H1 (cell line): ENCODE data around the gene BCL2. TPM values are rescaled to one million over a fixed set of nuclear protein-coding genes. Genes with fewer than 3 reads are reported as not detected.

Source experiments
- CBX8 ChIP-seq: fragments of 300-800, 300-1000 bp; sonication (generic); IDR thresholded peaks from 2 replicates; pipeline ENCODE4 v1.7.1; 2016; ENCODE audit warnings: low read depth, low read length, borderline replicate concordance
- CHD1 ChIP-seq: IDR thresholded peaks from 2 replicates; pipeline ENCODE4 v1.6.1; 2012; ENCODE audit warnings: low read depth, low read length, improper control_type of control experiment
- CHD2 ChIP-seq: IDR thresholded peaks from 2 replicates; pipeline ENCODE4 v1.6.1; 2012; ENCODE audit warnings: low read length, improper control_type of control experiment
- CREB1 ChIP-seq: IDR thresholded peaks from 2 replicates; pipeline ENCODE4 v1.6.1; 2012; ENCODE audit warnings: inconsistent platforms
- E2F6 ChIP-seq: IDR thresholded peaks from 2 replicates; pipeline ENCODE4 v1.6.1; 2012; ENCODE audit warnings: inconsistent platforms
- EGR1 ChIP-seq: IDR thresholded peaks from 2 replicates; pipeline ENCODE4 v1.6.1; 2011; ENCODE audit warnings: low read depth, low read length, borderline replicate concordance
- EP300 ChIP-seq, 2 experiments: IDR thresholded peaks; 1 replicate in 1 of 2; 2 replicates in 1 of 2; pipeline ENCODE4 v1.6.1; 2011 to 2012; ENCODE audit warnings: low read depth in 2 of 2, low read length in 2 of 2, mild to moderate bottlenecking in 2 of 2, borderline replicate concordance in 1 of 2, inconsistent platforms in 1 of 2, moderate library complexity in 1 of 2
- EZH2 ChIP-seq: fragments of 200-600 bp; sonication (generic); IDR thresholded peaks from 2 replicates; pipeline ENCODE4 v1.7.1; 2012; ENCODE audit warnings: low read depth, mild to moderate bottlenecking, moderate library complexity, low read length, inconsistent platforms; ENCODE audit not compliant: severe bottlenecking
- FOSL1 ChIP-seq: IDR thresholded peaks from 2 replicates; pipeline ENCODE4 v1.6.1; 2011; ENCODE audit warnings: mild to moderate bottlenecking, low read depth, low read length, moderate library complexity; ENCODE audit not compliant: insufficient read depth
- GTF2F1 ChIP-seq: IDR thresholded peaks from 2 replicates; pipeline ENCODE4 v1.6.1; 2012; ENCODE audit warnings: low read depth, low read length, improper control_type of control experiment, borderline replicate concordance
- NRF1 ChIP-seq: IDR thresholded peaks from 2 replicates; pipeline ENCODE4 v1.6.1; 2011; ENCODE audit warnings: mild to moderate bottlenecking, low read depth, low read length, improper control_type of control experiment
- POLR2A ChIP-seq, 2 experiments: IDR thresholded peaks; 1 replicate in 1 of 2; 2 replicates in 1 of 2; pipeline ENCODE4 v1.6.1; 2011; ENCODE audit warnings: low read depth in 2 of 2, low read length in 2 of 2, mild to moderate bottlenecking in 2 of 2; ENCODE audit errors: control extremely low read depth in 1 of 2
- RAD21 ChIP-seq, 2 experiments: IDR thresholded peaks in 1 of 2; conservative IDR thresholded peaks in 1 of 2; 2 replicates each; pipeline ENCODE4 v1.6.1; 2011; ENCODE audit warnings: low read depth in 2 of 2, low read length in 2 of 2, improper control_type of control experiment in 1 of 2, inconsistent platforms in 1 of 2, mild to moderate bottlenecking in 1 of 2, moderate library complexity in 1 of 2
- SIRT6 ChIP-seq: IDR thresholded peaks from one replicate; pipeline ENCODE4 v1.7.1; 2012; ENCODE audit warnings: low read length, inconsistent platforms
- SIX5 ChIP-seq: IDR thresholded peaks from 2 replicates; pipeline ENCODE4 v1.6.1; 2011; ENCODE audit warnings: mild to moderate bottlenecking, low read depth, low read length
- SRF ChIP-seq: IDR thresholded peaks from 2 replicates; pipeline ENCODE4 v1.6.1; 2011; ENCODE audit warnings: mild to moderate bottlenecking, low read depth, low read length, moderate library complexity
- TAF1 ChIP-seq: IDR thresholded peaks from 2 replicates; pipeline ENCODE4 v1.6.1; 2011; ENCODE audit warnings: mild to moderate bottlenecking, low read depth, low read length
- TCF12 ChIP-seq: IDR thresholded peaks from 2 replicates; pipeline ENCODE4 v1.6.1; 2011; ENCODE audit warnings: low read depth, mild to moderate bottlenecking, low read length
- TEAD4 ChIP-seq: IDR thresholded peaks from 2 replicates; pipeline ENCODE4 v1.6.1; 2012; ENCODE audit warnings: low read depth, low read length, inconsistent platforms, mixed read lengths
- USF2 ChIP-seq: IDR thresholded peaks from 2 replicates; pipeline ENCODE4 v1.6.1; 2011; ENCODE audit warnings: low read length, improper control_type of control experiment
- YY1 ChIP-seq: IDR thresholded peaks from 2 replicates; pipeline ENCODE4 v1.6.1; 2011; ENCODE audit warnings: low read depth, mild to moderate bottlenecking, low read length
- ZNF274 ChIP-seq: IDR thresholded peaks from 2 replicates; pipeline ENCODE4 v1.7.0; 2012; ENCODE audit warnings: low read length, borderline replicate concordance; ENCODE audit errors: extremely low read depth
- polyA plus RNA-seq, 7 experiments: library from polyadenylated mRNA; depleted of rRNA in 3 of 7; stranded (reverse) in 5 of 7; unstranded in 2 of 7; fragments of >200 nt in 5 of 7; fragments of 200-250 nt in 2 of 7; gene quantifications; 1 replicate in 5 of 7; 2 replicates in 1 of 7; 4 replicates in 1 of 7; pipeline versions ENCODE4 v1.2.1 to v1.2.3, GENCODE V29; 2011 to 2013; ENCODE audit warnings: missing spikeins in 2 of 7, mixed read lengths in 2 of 7
- total RNA-seq: library from RNA; stranded (reverse); fragmentation: NEBNext Ultra II Directional; extraction: Animal tissue kit (Norgen Biotek cat#: 25700); gene quantifications from 2 replicates; pipeline ENCODE4 v1.2.1, GENCODE V29; 2021

The BCL2 gene
- total and polyA plus RNA-seq, 2 of the 8 experiments (the other 6 are each of a cell fraction or from before 2014, with no cell fraction given): 0.59 to 4.5 TPM

GRCh38 chr18:63317982-63318888 lies 1.3 kb downstream of the BCL2 start (continued):
- peak; percentile 75; the same call in 1 of the 2 replicates for TF ChIP-seq CREB1
- TF ChIP-seq TAF1: no peak
- TF ChIP-seq GTF2F1: no peak
- TF ChIP-seq SIX5: no peak
- no peak for TF ChIP-seq SRF
- no peak for TF ChIP-seq FOSL1
- TF ChIP-seq EP300 (IDR thresholded peaks at IDR 0.05; ENCODE audit: borderline replicate concordance in 1 of 2, low read depth in 2 of 2, low read length in 2 of 2): no peak; a peak in 1 of 3 replicates
- no peak for TF ChIP-seq CHD1
- TF ChIP-seq CBX8: no peak
- peak; percentile 84 to 86 for TF ChIP-seq RAD21 (IDR thresholded peaks at IDR 0.05 in 1 of 2, conservative IDR thresholded peaks at IDR 0.05 in 1 of 2; ENCODE audit: low read depth in 2 of 2, low read length in 2 of 2)
- no peak for TF ChIP-seq YY1
- TF ChIP-seq CHD2: no peak
- TF ChIP-seq TEAD4: no peak
- TF ChIP-seq ZNF274: no peak
- no peak for TF ChIP-seq TCF12
- no peak; the same call in 1 of the 2 replicates for TF ChIP-seq EGR1
- peak; percentile 54 for TF ChIP-seq EZH2
- TF ChIP-seq NRF1: no peak
- TF ChIP-seq POLR2A (IDR thresholded peaks at IDR 0.05; ENCODE audit: control extremely low read depth in 1 of 2, low read depth in 2 of 2, low read length in 2 of 2): no peak
- peak; percentile 94 for TF ChIP-seq E2F6
- TF ChIP-seq SIRT6: no peak
- peak; percentile 44; the same call in 1 of the 2 replicates for TF ChIP-seq USF2
